DMS79 (cell line): Measurements from ENCODE around the gene OR1G1.
"Not testable (repeated sequence)": the region's sequence is repeated elsewhere in the genome, so short reads cannot be mapped to it uniquely, and the experiment has no call there.

ENCODE experiments used
- DNase-seq: peaks from one replicate; lab custom pipeline; 2025; lab: John Stamatoyannopoulos, UW

Gene OR1G1

GRCh38 chr17:3127451-3127850 lies at the start of gene OR1G1:
OR1G1 (minus strand) TSS chr17:3127551; CDS start chr17:3127551, 0 bp downstream.
- no peak for DNase-seq

- DNase-seq: no peak
Observed at GRCh38 chr17:3167574-3167973, 40.2 kb upstream of the OR1G1 start.

- no peak for DNase-seq
Observed at GRCh38 chr17:3157218-3157617, 29.9 kb upstream of the OR1G1 start.

GRCh38 chr17:3137494-3137893 lies 10.1 kb upstream of the OR1G1 start:
- DNase-seq: not testable (repeated sequence)

GRCh38 chr17:3104322-3104721 lies 23.0 kb downstream of the OR1G1 start, which contains the start of gene OR1D2:
OR1D2 (minus strand) TSS chr17:3104422; CDS start chr17:3092996, 11,426 bp downstream.
- DNase-seq: no peak
